Measurements from ENCODE around the gene TREX2.
A peak's percentile ranks its signal among the peaks of the same experiment; 100 is the strongest.

TREX2 gene

DNA sequence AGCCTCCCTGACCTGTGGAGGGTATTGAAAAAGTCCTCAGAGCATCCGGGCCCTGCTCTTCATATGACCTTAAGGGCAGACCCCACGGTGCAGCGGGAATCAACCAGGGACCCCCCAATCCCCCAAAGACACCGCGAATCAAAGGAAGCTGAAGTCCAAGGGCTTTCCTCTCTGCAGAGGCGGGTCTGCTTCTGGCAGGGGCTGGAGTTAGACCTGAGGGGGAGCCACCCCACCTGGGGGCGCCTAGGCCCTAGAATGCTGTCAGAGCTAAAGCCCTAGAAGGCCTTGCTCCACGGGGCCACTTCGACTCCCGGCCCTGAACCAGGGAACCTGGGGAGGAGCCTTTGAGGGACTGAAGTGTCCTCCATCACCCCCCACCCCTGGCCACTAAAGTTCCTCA is 27.3 kb upstream of the TREX2 start:
- no peak for DNase-seq (ENCODE audit: low spot score)
- ATAC-seq (ENCODE audit: low read depth), result no peak
- H3K27me3 ChIP-seq (ENCODE audit: insufficient read depth, poor library complexity, severe bottlenecking), result no peaks in the 10 kb centered on the region
- no peaks in the 10 kb centered on the region for H3K9me3 ChIP-seq (ENCODE audit: severe bottlenecking)
- no peak overlapping the region for H3K27ac ChIP-seq (ENCODE audit: poor library complexity, severe bottlenecking)
- no peaks in the 10 kb centered on the region for H3K36me3 ChIP-seq (ENCODE audit: low read depth)
- H3K4me3 ChIP-seq (ENCODE audit: severe bottlenecking), result no peak overlapping the region
- no peaks in the 10 kb centered on the region for H3K4me1 ChIP-seq (ENCODE audit: insufficient read depth, poor library complexity, severe bottlenecking)
- TF ChIP-seq, protein P1, sequence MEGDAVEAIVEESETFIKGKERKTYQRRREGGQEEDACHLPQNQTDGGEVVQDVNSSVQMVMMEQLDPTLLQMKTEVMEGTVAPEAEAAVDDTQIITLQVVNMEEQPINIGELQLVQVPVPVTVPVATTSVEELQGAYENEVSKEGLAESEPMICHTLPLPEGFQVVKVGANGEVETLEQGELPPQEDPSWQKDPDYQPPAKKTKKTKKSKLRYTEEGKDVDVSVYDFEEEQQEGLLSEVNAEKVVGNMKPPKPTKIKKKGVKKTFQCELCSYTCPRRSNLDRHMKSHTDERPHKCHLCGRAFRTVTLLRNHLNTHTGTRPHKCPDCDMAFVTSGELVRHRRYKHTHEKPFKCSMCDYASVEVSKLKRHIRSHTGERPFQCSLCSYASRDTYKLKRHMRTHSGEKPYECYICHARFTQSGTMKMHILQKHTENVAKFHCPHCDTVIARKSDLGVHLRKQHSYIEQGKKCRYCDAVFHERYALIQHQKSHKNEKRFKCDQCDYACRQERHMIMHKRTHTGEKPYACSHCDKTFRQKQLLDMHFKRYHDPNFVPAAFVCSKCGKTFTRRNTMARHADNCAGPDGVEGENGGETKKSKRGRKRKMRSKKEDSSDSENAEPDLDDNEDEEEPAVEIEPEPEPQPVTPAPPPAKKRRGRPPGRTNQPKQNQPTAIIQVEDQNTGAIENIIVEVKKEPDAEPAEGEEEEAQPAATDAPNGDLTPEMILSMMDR (IDR thresholded peaks at IDR 0.05; ENCODE audit: poor library complexity, severe bottlenecking), result no peak

DNA sequence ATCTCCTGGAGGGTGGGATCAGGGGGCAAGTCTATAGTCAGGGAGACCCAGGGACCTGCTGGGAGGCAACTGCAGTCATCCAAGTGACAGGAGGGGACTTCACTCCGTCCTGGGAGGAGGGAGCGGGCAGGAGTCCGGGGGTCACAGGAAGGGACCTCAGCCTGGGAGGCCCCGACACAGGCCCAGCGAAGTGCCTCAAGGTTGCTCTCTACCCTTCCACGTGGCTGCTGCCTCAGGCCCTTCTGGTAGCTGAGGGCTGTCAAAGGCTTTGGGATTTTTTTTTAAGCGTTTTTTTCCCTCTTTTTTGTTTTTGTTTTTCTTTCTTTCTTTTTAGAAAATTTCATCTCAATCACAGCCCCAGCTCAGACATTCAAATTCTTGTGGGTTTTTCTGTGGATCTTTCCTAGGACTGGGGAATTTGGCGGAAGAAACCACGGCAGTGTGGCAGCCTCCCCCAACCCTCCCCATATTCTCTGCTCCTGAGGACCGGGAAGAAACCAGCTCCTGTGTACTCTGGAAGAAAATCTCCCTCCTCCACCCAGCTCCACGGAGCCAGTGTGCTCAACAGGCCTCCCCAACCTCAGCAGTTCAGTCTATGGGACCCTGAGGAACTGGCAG is 25.9 kb upstream of the TREX2 start:
- H3K4me1 ChIP-seq (ENCODE audit: insufficient read depth, poor library complexity, severe bottlenecking), result no peaks in the 10 kb centered on the region
- H3K9me3 ChIP-seq (ENCODE audit: severe bottlenecking), result no peaks in the 10 kb centered on the region
- DNase-seq (ENCODE audit: low spot score), result no peak
- H3K4me3 ChIP-seq (ENCODE audit: severe bottlenecking), result no peak overlapping the region
- ATAC-seq (ENCODE audit: low read depth), result no peak
- no peaks in the 10 kb centered on the region for H3K36me3 ChIP-seq (ENCODE audit: low read depth)
- H3K27ac ChIP-seq (ENCODE audit: poor library complexity, severe bottlenecking), result no peak overlapping the region
- TF ChIP-seq, protein P1 (IDR thresholded peaks at IDR 0.05; ENCODE audit: poor library complexity, severe bottlenecking), result no peak
- H3K27me3 ChIP-seq (ENCODE audit: insufficient read depth, poor library complexity, severe bottlenecking), result no peaks in the 10 kb centered on the region

DNA sequence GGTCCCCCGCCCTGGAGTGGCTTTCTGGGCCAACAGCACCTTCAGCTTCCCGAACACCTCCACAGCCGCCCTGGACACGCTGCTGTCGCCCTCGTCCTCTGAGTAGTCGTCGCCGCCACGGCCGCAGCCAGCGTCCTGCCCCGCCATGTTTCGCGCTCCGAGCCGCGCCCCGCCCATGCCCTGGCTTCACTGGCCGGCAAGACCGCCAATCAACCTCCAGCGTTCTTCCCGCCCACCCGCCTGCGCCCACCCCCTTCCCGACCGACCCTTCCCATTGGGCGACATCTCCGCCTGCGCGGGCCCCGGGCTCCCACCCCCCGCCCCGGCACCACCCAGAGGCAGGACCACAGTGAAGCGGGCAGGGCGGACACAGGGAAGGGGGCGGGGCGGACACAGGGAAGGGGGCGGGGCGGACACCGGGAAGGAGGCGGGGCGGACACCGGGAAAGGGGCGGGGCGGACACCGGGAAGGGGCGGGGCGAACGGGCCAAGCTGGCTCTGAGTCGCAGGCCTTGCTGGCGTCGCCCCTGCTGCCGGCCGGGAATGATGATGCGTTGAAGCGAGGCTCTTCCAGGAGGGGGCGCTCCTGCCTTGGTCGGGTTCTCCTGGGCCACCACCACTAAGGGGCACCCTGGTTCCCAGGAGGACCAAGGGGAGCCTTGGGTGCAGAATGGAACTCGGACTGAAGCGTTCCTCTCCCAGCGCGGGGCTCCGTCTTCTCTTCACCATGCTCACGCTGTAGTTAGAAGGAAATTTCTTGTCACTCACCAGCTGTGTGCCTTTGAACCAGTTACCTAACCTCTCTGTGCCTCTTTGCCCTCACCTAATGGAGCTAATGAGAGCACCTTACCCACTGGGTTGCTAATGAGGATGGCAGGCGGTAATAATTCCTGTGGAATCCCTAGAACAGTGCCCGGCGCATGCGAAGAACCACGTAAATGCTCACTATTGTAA is 24.8 kb upstream of the TREX2 start, which contains the start of gene HAUS7:
HAUS7 (minus strand) TSS at position 166 of the 953 bp plus-strand sequence; CDS start at position 147, 19 bp downstream.
- Histone ChIP-seq H3K27ac (ENCODE audit: poor library complexity, severe bottlenecking) (no peak within 1 kb of the TSS), H3K9me3 (ENCODE audit: severe bottlenecking) (no peaks in the 10 kb centered on the region), H3K27me3 (ENCODE audit: insufficient read depth, poor library complexity, severe bottlenecking) (no peaks in the 10 kb centered on the region), H3K4me3 (ENCODE audit: severe bottlenecking) (peak within 1 kb of the TSS; percentile 95), H3K4me1 (ENCODE audit: insufficient read depth, poor library complexity, severe bottlenecking) (no peaks in the 10 kb centered on the region), H3K36me3 (ENCODE audit: low read depth) (no peaks in the 10 kb centered on the region)
- ATAC-seq (ENCODE audit: low read depth) (peak; percentile 82), DNase-seq (ENCODE audit: low spot score) (peak; percentile 74)
- TF ChIP-seq, protein P1 (IDR thresholded peaks at IDR 0.05; ENCODE audit: poor library complexity, severe bottlenecking), result peak; percentile 66

DNA sequence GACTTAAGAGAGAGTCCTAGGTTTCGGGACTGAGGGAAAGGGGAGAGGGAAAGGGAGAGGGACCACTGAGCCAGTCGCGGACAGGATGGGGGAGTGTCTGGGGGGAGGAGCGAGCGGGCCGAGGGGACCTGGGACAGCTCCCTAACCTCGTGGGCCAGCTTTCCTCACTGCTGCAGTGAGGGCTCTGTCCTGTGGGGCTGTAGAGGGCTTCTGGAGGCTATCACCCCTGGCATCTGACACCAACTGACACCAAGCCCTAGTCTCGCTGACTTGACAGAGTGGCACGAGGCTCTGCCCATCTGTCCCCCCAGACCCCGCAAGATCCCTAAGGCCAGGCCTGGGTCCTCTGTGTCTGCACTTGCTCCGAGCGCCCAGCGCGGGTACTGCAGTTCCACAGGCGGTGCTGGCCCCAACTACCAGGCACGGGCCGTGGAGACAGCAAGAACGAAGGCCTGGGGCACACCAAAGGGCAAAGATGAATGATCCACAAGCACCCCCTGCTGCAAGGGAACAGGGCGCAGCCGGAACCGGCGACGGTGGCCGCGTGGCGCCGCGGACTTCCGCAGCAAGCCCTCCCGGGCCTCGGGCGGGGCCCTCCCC is 24.1 kb upstream of the TREX2 start:
- peak; percentile 42 for ATAC-seq (ENCODE audit: low read depth)
- no peaks in the 10 kb centered on the region for H3K4me1 ChIP-seq (ENCODE audit: insufficient read depth, poor library complexity, severe bottlenecking)
- no peaks in the 10 kb centered on the region for H3K36me3 ChIP-seq (ENCODE audit: low read depth)
- H3K27ac ChIP-seq (ENCODE audit: poor library complexity, severe bottlenecking), result no peak overlapping the region
- TF ChIP-seq, protein P1 (IDR thresholded peaks at IDR 0.05; ENCODE audit: poor library complexity, severe bottlenecking), result no peak
- H3K9me3 ChIP-seq (ENCODE audit: severe bottlenecking), result no peaks in the 10 kb centered on the region
- peak overlapping the region; percentile 95 for H3K4me3 ChIP-seq (ENCODE audit: severe bottlenecking)
- H3K27me3 ChIP-seq (ENCODE audit: insufficient read depth, poor library complexity, severe bottlenecking), result no peaks in the 10 kb centered on the region
- no peak for DNase-seq (ENCODE audit: low spot score)

Measured in RWPE2 (cell line).